Measurements from ENCODE around the gene HARBI1. TPM values are rescaled to one million over a fixed set of nuclear protein-coding genes. Genes with fewer than 3 reads are reported as not detected.
A peak's percentile ranks its signal among the peaks of the same experiment; 100 is the strongest.

HARBI1 gene
- total RNA-seq, 1 experiment from 2014 or later: 5.8 TPM

DNA sequence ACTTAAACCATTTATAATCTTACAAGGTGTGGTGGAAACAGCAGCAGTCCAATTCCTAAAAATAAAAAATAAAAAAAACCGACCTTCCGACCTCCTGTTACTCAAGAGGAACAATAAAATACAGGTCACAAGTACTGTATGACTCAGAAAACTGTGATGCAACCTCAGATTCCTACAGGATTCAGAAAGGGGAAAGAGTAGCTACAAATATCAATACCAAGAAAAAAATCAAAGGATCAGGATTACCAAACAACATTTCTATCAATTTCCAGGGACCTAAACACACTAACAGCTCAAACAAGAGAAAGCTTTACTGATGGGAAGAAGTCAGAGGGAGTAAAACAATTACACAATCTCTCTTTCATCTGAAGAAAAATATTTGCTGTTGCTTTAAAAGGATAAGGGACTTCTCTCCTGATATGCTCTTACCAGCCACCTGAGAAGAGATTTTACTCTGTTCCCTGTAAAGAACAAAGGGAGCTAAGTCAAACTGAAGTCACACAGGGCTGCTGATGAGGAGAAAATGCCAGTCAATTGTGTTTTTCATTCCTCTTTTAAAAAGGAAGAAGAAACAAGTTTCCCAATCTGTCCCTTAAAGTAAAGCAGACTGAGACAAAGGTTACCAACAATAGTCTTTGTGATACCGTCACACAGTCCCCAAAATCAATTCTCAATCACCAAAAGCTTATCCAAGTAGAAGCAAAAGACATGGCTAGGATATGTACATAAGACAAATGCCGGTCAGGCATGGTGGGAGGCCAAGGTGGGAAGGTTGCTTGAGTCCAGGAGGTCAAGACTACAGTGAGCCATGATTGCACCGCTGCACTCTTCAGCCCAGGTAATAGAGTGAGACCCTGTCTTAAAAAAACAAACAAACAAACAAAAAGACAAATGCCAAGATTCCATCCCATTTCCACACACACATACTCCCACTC, 62.5 kb downstream of the HARBI1 start:
- DNase-seq (ENCODE audit: low spot score): peak; percentile 70

DNA sequence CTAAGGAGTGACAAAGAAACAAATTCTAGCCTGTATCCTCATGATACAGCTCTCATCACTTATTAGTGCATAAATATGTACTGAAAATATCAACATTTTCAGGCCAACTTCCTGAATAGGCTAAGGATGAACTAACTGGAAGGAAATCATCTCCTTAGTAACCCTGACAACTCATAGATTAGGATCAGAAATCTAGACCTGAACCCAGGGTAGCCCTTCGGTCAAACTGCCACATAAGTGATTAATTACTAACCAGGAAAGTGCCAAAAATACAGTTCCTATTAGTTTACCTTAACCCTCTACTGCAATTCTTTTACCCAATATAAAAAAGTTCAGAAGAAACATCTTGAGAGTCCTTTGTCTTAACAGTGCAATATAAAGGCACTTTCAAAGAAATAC, 63.2 kb downstream of the HARBI1 start:
- no peak for DNase-seq (ENCODE audit: low spot score)

Other genes with a start within 250 kb of the HARBI1 start
- gene MDK, start 235.6 kb downstream of the HARBI1 start, total RNA-seq (2014; rRNA removed; shearing (Covaris generic)): 563 and 646 TPM in 2 replicates
- gene CHRM4, start 225.5 kb downstream of the HARBI1 start, total RNA-seq (2014; rRNA removed; shearing (Covaris generic)): 0.33 and 0.48 TPM in 2 replicates
- 12.4 and 28.5 TPM in 2 replicates for gene AMBRA1, start 23.2 kb downstream of the HARBI1 start, total RNA-seq (2014; rRNA removed; shearing (Covaris generic))
- 72.3 and 88.3 TPM in 2 replicates for gene ATG13, start 326 bp upstream of the HARBI1 start, total RNA-seq (2014; rRNA removed; shearing (Covaris generic))
- 9.5 and 16.2 TPM in 2 replicates for gene ARHGAP1, start 83.4 kb upstream of the HARBI1 start, total RNA-seq (2014; rRNA removed; shearing (Covaris generic))
- gene ZNF408, start 83.8 kb upstream of the HARBI1 start, total RNA-seq (2014; rRNA removed; shearing (Covaris generic)): 4.8 and 5.1 TPM in 2 replicates
- 0.23 TPM in 1 of 2 replicates, not detected in the other for gene F2, start 102.0 kb upstream of the HARBI1 start, total RNA-seq (2014; rRNA removed; shearing (Covaris generic))
- 54.6 and 71.4 TPM in 2 replicates for gene CKAP5, start 229.1 kb upstream of the HARBI1 start, total RNA-seq (2014; rRNA removed; shearing (Covaris generic))